Body of pancreas (tissue), 4 donors: ENCODE results near the gene AVPI1.

Experiments used
- CTCF ChIP-seq, 7 experiments: fragments of 450-650 bp in 4 of 7; fragments of 200-600 bp in 3 of 7; sonication (generic) in 3 of 7; IDR thresholded peaks; one replicate each; pipeline ENCODE4 v1.5.1; 2016 to 2019; ENCODE audit warnings: antibody characterized with exemption in 7 of 7
- POLR2A ChIP-seq, 3 donors: fragments of 450-650 bp; IDR thresholded peaks; one replicate each; pipeline ENCODE4 v1.6.1; 2016; ENCODE audit warnings: antibody characterized with exemption in 3 of 3, mild to moderate bottlenecking in 2 of 3

GRCh38 chr10:97732052-97732359 is 45.0 kb upstream of the AVPI1 start:
- TF ChIP-seq CTCF (IDR thresholded peaks at IDR 0.05) (no peak), POLR2A (IDR thresholded peaks at IDR 0.05) (no peak)
